ENCODE measurements around the gene SLC22A13. TPM values are rescaled to one million over a fixed set of nuclear protein-coding genes. Genes with fewer than 3 reads are reported as not detected.

SLC22A13 gene
- 0.26 and 0.29 TPM in 2 replicates for total RNA-seq (2014; rRNA removed; shearing (Covaris generic))

GRCh38 chr3:38265604-38266307 lies at the start of gene SLC22A13:
Gene SLC22A13 (plus strand): TSS chr3:38265812. CDS start chr3:38265861, 49 bp downstream.

GRCh38 chr3:38281895-38282686 lies 16.5 kb downstream of the SLC22A13 start, which contains the start of gene SLC22A14:
Gene SLC22A14 (plus strand): TSS chr3:38282294. CDS start chr3:38306027, 23,733 bp downstream.

Small RNA genes within 50 kb of the gene (small RNA-seq; reads per million reads assigned to genes)
- not detected for gene RNU6-235P

Other genes with a start within 250 kb of the SLC22A13 start
- gene PLCD1, start 236.2 kb upstream of the SLC22A13 start, total RNA-seq (2014; rRNA removed; shearing (Covaris generic)): 6.8 and 7.2 TPM in 2 replicates
- gene DLEC1, start 226.6 kb upstream of the SLC22A13 start, total RNA-seq (2014; rRNA removed; shearing (Covaris generic)): 0.11 TPM in 1 of 2 replicates, not detected in the other
- 17.7 and 26.8 TPM in 2 replicates for gene ACAA1, start 128.7 kb upstream of the SLC22A13 start, total RNA-seq (2014; rRNA removed; shearing (Covaris generic))
- gene MYD88, start 127.2 kb upstream of the SLC22A13 start, total RNA-seq (2014; rRNA removed; shearing (Covaris generic)): 3.3 and 5.5 TPM in 2 replicates
- gene OXSR1, start 100.3 kb upstream of the SLC22A13 start, total RNA-seq (2014; rRNA removed; shearing (Covaris generic)): 39.6 and 40.4 TPM in 2 replicates
- 0.29 TPM in 1 of 2 replicates, not detected in the other for gene SLC22A14, start 16.5 kb downstream of the SLC22A13 start, total RNA-seq (2014; rRNA removed; shearing (Covaris generic))
- gene XYLB, start 81.0 kb downstream of the SLC22A13 start, total RNA-seq (2014; rRNA removed; shearing (Covaris generic)): 14.2 and 18.5 TPM in 2 replicates
- gene ACVR2B, start 188.1 kb downstream of the SLC22A13 start, total RNA-seq (2014; rRNA removed; shearing (Covaris generic)): 7.0 and 7.1 TPM in 2 replicates
- 11.9 and 16.1 TPM in 2 replicates for gene EXOG, start 230.5 kb downstream of the SLC22A13 start, total RNA-seq (2014; rRNA removed; shearing (Covaris generic))

Measured in A375 (cell line).